ENCODE measurements around the gene SCART1.

DNA sequence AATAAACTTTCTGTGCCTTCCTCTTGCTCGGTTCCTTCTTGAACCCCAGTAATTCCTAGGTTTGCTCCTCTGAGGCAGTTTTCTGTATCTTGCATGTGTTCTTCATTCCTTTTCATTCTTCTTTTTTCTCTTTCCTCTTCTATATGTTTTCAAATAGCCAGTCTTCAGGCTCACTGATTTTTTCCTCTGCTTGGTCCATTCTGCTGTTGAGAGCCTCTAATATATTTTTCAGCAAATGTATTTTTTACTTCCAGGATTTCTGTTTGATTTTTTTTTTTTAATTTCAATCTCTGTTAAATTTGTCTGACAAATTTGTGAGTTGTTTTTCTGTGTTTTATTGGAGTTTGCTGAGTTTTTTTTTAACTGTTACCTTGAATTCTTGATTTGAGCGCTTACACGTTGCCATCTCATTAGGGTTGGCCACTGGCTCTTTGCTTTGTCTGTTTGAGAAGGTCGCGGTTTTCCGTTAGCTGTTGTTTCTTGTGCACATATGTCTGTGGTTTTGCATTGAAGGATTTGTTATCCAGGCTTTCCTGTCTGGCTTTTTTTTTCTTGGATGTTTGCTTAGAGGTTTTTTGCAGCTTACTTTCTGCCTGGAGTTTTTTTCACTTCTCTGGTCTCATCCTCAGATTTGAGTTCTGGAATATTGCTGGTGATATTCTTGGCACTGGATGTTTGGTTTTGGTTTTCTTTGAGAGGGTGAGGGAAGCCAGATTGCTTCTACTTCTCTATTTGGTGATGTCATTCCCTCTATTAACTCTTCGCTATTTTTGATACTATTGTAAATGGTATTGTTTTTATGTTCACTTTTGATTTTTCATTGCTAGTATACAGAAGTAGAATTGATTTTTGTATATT is 42.0 kb upstream of the SCART1 start:
- no peak for TF ChIP-seq CTCF (IDR thresholded peaks at IDR 0.05)
- TF ChIP-seq, protein P1, sequence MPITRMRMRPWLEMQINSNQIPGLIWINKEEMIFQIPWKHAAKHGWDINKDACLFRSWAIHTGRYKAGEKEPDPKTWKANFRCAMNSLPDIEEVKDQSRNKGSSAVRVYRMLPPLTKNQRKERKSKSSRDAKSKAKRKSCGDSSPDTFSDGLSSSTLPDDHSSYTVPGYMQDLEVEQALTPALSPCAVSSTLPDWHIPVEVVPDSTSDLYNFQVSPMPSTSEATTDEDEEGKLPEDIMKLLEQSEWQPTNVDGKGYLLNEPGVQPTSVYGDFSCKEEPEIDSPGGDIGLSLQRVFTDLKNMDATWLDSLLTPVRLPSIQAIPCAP (CRISPR knock-in tag; IDR thresholded peaks at IDR 0.05): no peak
- no peak for TF ChIP-seq SP1 (CRISPR knock-in tag; conservative IDR thresholded peaks at IDR 0.05)
- TF ChIP-seq NFYB (CRISPR knock-in tag; conservative IDR thresholded peaks at IDR 0.05; ENCODE audit: low read depth): no peak
- TF ChIP-seq ZNF512 (CRISPR knock-in tag; IDR thresholded peaks at IDR 0.05; ENCODE audit: borderline replicate concordance): no peak
- TF ChIP-seq CREM (CRISPR knock-in tag; IDR thresholded peaks at IDR 0.05): no peak
